ENCODE measurements around the gene ANXA2R.
"Not testable (repeated sequence)": the region's sequence is repeated elsewhere in the genome, so short reads cannot be mapped to it uniquely, and the experiment has no call there.

Gene ANXA2R

GRCh38 chr5:43040287-43041098, at the start of gene ANXA2R:
Gene ANXA2R, minus strand, starts transcription at chr5:43040319. Its CDS starts 273 bp downstream, at chr5:43040046.
- DNase-seq (ENCODE audit: low spot score) = peak; percentile 97

- DNase-seq (ENCODE audit: low spot score) = not testable (repeated sequence)
These were observed 46.2 kb upstream of the ANXA2R start for GRCh38 chr5:43086118-43086908.

GRCh38 chr5:43085453-43085852, 45.3 kb upstream of the ANXA2R start:
- DNase-seq (ENCODE audit: low spot score) = no peak

- DNase-seq (ENCODE audit: low spot score) = not testable (repeated sequence)
These were observed 44.3 kb upstream of the ANXA2R start for GRCh38 chr5:43084468-43084867.

- not testable (repeated sequence) for DNase-seq (ENCODE audit: low spot score)
These were observed 41.2 kb upstream of the ANXA2R start for GRCh38 chr5:43081345-43081744.

- DNase-seq (ENCODE audit: low spot score) = no peak
These were observed 38.8 kb upstream of the ANXA2R start for GRCh38 chr5:43078956-43079355.

GRCh38 chr5:43077446-43078191, 37.5 kb upstream of the ANXA2R start:
- not testable (repeated sequence) for DNase-seq (ENCODE audit: low spot score)

GRCh38 chr5:43075319-43076293, 35.5 kb upstream of the ANXA2R start:
- DNase-seq (ENCODE audit: low spot score) = no peak

GRCh38 chr5:43074987-43075318, 34.8 kb upstream of the ANXA2R start:
- DNase-seq (ENCODE audit: low spot score) = no peak

- peak; percentile 70 for DNase-seq (ENCODE audit: low spot score)
These were observed 33.8 kb upstream of the ANXA2R start for GRCh38 chr5:43073597-43074546.

GRCh38 chr5:43069401-43069720, 29.2 kb upstream of the ANXA2R start:
- not testable (repeated sequence) for DNase-seq (ENCODE audit: low spot score)

GRCh38 chr5:43068037-43068436, 27.9 kb upstream of the ANXA2R start:
- no peak for DNase-seq (ENCODE audit: low spot score)

- peak; percentile 91 for DNase-seq (ENCODE audit: low spot score)
These were observed 27.0 kb upstream of the ANXA2R start for GRCh38 chr5:43066799-43067741.

- peak; percentile 71 for DNase-seq (ENCODE audit: low spot score)
These were observed 26.1 kb upstream of the ANXA2R start for GRCh38 chr5:43065948-43066798.

- peak; percentile 23 for DNase-seq (ENCODE audit: low spot score)
These were observed 25.3 kb upstream of the ANXA2R start for GRCh38 chr5:43065387-43065947.

- no peak for DNase-seq (ENCODE audit: low spot score)
These were observed 23.6 kb upstream of the ANXA2R start for GRCh38 chr5:43063721-43064171.

GRCh38 chr5:43061352-43062075, 21.4 kb upstream of the ANXA2R start:
- DNase-seq (ENCODE audit: low spot score) = no peak
